ENCODE data around the gene CACNA1A. TPM values are rescaled to one million over a fixed set of nuclear protein-coding genes. Genes with fewer than 3 reads are reported as not detected.
"Not testable (repeated sequence)": the region's sequence is repeated elsewhere in the genome, so short reads cannot be mapped to it uniquely, and the experiment has no call there.

CACNA1A gene
- total RNA-seq, 1 donor, result 1.4 TPM

- no peak for DNase-seq (ENCODE audit: insufficient read length, low spot score, missing footprints)
- Histone ChIP-seq H3K9me3 (ENCODE audit: low read depth, low read length) (no peaks in the 10 kb centered on the region), H3K4me3 (ENCODE audit: insufficient read depth, low read length) (no peak overlapping the region), H3K36me3 (ENCODE audit: insufficient read depth, low read length) (no peaks in the 10 kb centered on the region), H3K79me2 (ENCODE audit: insufficient read depth, low read length) (no peaks in the 10 kb centered on the region), H3K4me2 (ENCODE audit: insufficient read depth, low read length) (no peak overlapping the region), H3K27me3 (ENCODE audit: insufficient read depth, low read length) (peaks cover 7% of the 10 kb centered on the region), H3K27ac (ENCODE audit: low read depth, low read length) (no peak overlapping the region), H3K4me1 (ENCODE audit: insufficient read depth, low read length) (no peaks in the 10 kb centered on the region), H4K20me1 (ENCODE audit: insufficient read depth, low read length) (no peaks in the 10 kb centered on the region), H2AFZ (ENCODE audit: low read length) (no peak overlapping the region)
- TF ChIP-seq CTCF (IDR thresholded peaks at IDR 0.05; ENCODE audit: extremely low read depth, low read depth, low read length), result no peak
Measured at GRCh38 chr19:13363245-13363644, 143.0 kb downstream of the CACNA1A start.

GRCh38 chr19:13362668-13363067, 143.6 kb downstream of the CACNA1A start:
- H4K20me1 ChIP-seq (ENCODE audit: insufficient read depth, low read length), result no peaks in the 10 kb centered on the region
- peaks cover 7% of the 10 kb centered on the region for H3K27me3 ChIP-seq (ENCODE audit: insufficient read depth, low read length)
- H3K4me3 ChIP-seq (ENCODE audit: insufficient read depth, low read length), result no peak overlapping the region
- no peaks in the 10 kb centered on the region for H3K9me3 ChIP-seq (ENCODE audit: low read depth, low read length)
- no peaks in the 10 kb centered on the region for H3K4me1 ChIP-seq (ENCODE audit: insufficient read depth, low read length)
- H2AFZ ChIP-seq (ENCODE audit: low read length), result no peak overlapping the region
- no peak for DNase-seq (ENCODE audit: insufficient read length, low spot score, missing footprints)
- no peaks in the 10 kb centered on the region for H3K79me2 ChIP-seq (ENCODE audit: insufficient read depth, low read length)
- no peaks in the 10 kb centered on the region for H3K36me3 ChIP-seq (ENCODE audit: insufficient read depth, low read length)
- H3K4me2 ChIP-seq (ENCODE audit: insufficient read depth, low read length), result no peak overlapping the region
- H3K27ac ChIP-seq (ENCODE audit: low read depth, low read length), result no peak overlapping the region
- no peak for TF ChIP-seq CTCF (IDR thresholded peaks at IDR 0.05; ENCODE audit: extremely low read depth, low read depth, low read length)

- H3K27ac ChIP-seq (ENCODE audit: low read depth, low read length); H2AFZ ChIP-seq (ENCODE audit: low read length); H4K20me1 ChIP-seq (ENCODE audit: insufficient read depth, low read length); H3K36me3 ChIP-seq (ENCODE audit: insufficient read depth, low read length); H3K27me3 ChIP-seq (ENCODE audit: insufficient read depth, low read length); H3K9me3 ChIP-seq (ENCODE audit: low read depth, low read length); DNase-seq (ENCODE audit: insufficient read length, low spot score, missing footprints); H3K4me3 ChIP-seq (ENCODE audit: insufficient read depth, low read length); H3K4me2 ChIP-seq (ENCODE audit: insufficient read depth, low read length); H3K4me1 ChIP-seq (ENCODE audit: insufficient read depth, low read length); H3K79me2 ChIP-seq (ENCODE audit: insufficient read depth, low read length): not testable (repeated sequence)
Measured at GRCh38 chr19:13361726-13362125, 144.6 kb downstream of the CACNA1A start.

- DNase-seq (ENCODE audit: insufficient read length, low spot score, missing footprints), result no peak
Measured at GRCh38 chr19:13356686-13357280, 149.5 kb downstream of the CACNA1A start.

More at GRCh38 chr19:13356686-13357280, 149.5 kb downstream of the CACNA1A start:
- H3K36me3 ChIP-seq (ENCODE audit: insufficient read depth, low read length), result no peaks in the 10 kb centered on the region
- no peaks in the 10 kb centered on the region for H4K20me1 ChIP-seq (ENCODE audit: insufficient read depth, low read length)
- H3K9me3 ChIP-seq (ENCODE audit: low read depth, low read length), result no peaks in the 10 kb centered on the region
- peaks cover 2% of the 10 kb centered on the region for H3K27me3 ChIP-seq (ENCODE audit: insufficient read depth, low read length)
- TF ChIP-seq CTCF (IDR thresholded peaks at IDR 0.05; ENCODE audit: extremely low read depth, low read depth, low read length), result no peak
- no peak overlapping the region for H3K4me2 ChIP-seq (ENCODE audit: insufficient read depth, low read length)
- H3K79me2 ChIP-seq (ENCODE audit: insufficient read depth, low read length), result no peaks in the 10 kb centered on the region
- no peak overlapping the region for H3K27ac ChIP-seq (ENCODE audit: low read depth, low read length)
- H3K4me3 ChIP-seq (ENCODE audit: insufficient read depth, low read length), result no peak overlapping the region
- H2AFZ ChIP-seq (ENCODE audit: low read length), result no peak overlapping the region
- no peaks in the 10 kb centered on the region for H3K4me1 ChIP-seq (ENCODE audit: insufficient read depth, low read length)
